Stimulated activated CD8-positive, alpha-beta memory T cell treated with anti-CD3 and anti-CD28 coated beads, Interleukin-2, amount 100 ng/mL, for 1 hour (primary cell): ENCODE results near the gene MIEF1.
"Not testable (repeated sequence)": the region's sequence is repeated elsewhere in the genome, so short reads cannot be mapped to it uniquely, and the experiment has no call there.

ENCODE experiments used
- DNase-seq, 2 donors: peaks; one replicate each; pipeline ENCODE4 v3.0.0-alpha.2; 2020; ENCODE audit warnings: low read depth in 2 of 2

Gene MIEF1

DNA sequence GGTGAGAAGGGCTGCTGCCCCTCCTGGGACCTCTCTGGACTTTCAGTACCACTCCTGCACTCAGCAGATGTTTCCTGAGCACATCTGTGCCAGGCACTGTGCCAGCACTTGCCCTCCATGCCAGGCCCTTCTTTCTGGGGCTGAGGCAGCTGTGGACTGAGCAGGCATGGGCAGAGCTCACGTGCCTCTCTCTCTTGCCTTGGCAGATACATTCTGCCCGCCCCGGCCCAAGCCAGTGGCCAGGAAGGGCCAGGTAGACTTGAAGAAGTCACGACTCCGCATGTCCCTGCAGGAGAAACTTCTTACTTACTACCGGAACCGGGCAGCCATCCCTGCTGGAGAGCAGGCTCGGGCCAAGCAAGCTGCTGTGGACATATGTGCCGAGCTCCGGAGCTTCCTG is 9.9 kb downstream of the MIEF1 start:
- DNase-seq, result no peak

- no peak for DNase-seq
These were observed 11.7 kb downstream of the MIEF1 start for GRCh38 chr22:39513791-39514190.

DNA sequence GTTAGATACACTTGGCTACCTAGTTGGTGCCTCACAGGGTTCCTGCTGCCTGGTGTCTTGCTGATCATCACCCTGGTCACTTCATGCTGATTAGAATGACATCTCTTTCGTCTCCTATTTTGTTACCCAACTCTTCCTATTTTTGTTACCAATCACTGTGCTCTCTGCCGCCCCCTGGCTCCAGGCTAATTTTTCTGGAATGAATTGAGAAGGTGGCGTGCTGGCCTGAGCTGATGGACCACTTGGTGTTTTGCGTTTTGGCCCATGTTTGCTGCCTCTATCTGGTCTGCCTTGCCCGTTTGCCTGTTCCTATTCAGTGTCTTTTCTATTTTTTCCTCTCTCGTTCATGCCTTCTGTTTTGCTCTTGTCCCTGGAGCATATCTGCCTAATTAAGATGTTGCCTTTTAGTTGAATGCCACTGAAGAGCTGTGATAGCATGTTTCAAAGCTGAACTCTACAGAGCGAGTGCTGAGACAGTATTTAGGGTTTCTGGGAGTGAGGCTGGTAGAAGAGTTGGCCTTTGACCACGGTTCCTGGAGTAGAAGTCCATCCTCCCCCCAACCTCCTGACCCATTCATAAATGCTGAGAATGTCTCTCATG is 12.4 kb downstream of the MIEF1 start:
- DNase-seq, result no peak

DNA sequence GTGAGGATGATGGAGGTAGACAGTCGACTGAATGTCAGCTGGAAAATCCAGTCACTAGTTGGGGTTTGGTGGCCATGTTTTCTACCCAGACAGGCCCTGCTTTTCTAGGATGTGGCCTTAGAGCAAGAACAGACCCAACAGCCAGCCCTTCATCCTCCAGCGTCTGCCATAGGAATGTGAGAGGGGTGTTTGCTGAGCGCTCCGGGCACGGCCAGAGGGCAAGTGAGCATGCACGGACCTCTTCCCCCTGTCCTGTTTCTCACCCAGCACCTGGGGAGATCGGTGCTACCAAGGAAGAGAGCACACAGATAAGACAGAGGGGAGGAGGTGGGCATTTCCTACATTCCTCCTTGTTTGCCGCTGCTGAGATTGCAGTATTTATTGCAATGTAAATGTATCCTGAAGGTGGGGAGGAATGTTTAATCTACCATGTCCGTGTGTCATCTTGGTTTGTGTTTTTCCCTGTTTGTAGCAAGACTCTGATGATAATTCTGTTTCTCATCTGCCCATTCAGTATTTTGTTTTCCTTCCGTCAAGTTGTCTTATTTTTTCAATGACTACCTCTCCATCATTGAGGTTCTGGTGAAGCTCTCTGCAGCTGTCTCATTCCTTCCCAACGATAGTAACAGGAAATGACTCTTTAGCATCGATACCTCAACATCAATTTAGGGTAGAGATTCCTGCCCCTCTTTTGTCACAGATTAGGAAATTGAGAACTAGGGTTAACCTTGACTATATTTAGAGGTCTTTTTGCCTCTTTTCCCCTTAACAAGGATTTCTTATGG is 13.4 kb downstream of the MIEF1 start:
- DNase-seq, result no peak

GRCh38 chr22:39517470-39517869 is 15.4 kb downstream of the MIEF1 start:
- DNase-seq, result no peak

DNA sequence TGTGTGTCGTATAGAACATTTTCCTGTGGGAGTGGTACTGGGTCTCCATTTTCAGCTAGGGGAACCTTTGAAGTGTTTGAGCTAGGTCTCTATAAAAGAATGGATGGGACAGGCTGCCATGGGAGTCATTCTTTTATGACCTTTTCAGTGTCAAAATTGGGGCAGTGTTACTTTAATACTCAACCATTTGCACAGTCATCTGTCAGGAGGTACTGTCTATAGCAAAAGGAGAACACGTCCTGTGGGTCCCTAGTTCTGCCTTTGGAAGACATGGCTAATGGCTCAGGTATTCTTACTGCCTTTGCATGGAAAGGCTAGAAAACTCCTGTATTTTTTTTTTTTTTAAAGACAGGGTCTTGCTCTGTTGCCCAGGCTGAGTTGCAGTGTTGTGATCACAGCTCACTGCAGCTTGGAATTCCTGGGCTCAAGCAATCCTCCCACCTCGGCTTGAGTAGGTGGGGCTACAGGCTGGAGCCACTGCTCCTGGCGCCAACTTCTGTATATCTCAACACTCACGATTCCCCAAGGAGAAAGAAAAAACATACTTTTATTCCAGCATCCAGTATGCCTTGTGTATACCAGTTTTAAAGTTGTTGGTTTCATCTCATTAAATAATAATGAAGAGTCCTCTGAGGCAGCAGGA is 16.2 kb downstream of the MIEF1 start:
- DNase-seq, result no peak

DNA sequence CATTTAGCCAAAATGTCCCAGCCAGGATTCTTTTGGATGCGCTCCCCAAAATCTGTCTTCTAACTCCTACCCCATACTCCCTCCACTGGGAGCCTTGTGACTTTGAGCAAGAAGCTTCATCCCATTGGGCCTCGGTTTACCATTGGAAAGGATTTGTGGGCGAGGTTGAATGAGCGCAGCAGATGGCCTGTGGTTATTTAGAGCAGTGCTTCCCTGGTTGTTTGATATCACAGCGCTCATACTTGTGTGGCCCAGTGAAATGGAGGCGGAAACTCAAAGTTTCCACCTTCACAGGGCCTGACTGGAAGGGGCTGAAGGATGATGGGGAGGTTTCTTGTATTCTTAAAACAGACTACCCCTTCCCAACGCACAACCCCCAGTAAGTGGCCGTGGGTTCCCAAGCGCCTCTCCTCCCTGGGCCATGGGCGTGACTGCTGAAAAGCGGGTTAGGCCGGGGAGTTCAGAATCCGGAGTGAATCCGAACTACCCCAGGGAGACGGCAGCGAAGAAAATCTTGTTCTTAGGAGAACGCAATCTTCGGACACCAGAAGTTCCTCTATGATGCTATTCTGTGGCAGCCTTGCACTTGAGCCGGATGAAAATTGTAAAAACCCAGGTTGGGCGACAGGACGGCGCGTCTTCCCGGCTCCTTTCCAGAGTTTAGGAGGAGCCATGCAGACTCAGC is 17.0 kb downstream of the MIEF1 start:
- DNase-seq, result no peak

GRCh38 chr22:39519681-39520225 is 17.7 kb downstream of the MIEF1 start:
- DNase-seq, result peak in 1 of 2 donors; percentile 93

GRCh38 chr22:39520226-39521105 is 18.4 kb downstream of the MIEF1 start, which contains the start of gene ATF4:
Gene ATF4 (plus strand): TSS chr22:39520562. CDS start chr22:39521446, 884 bp downstream.
- peak; percentile 86 to 89 for DNase-seq

DNA sequence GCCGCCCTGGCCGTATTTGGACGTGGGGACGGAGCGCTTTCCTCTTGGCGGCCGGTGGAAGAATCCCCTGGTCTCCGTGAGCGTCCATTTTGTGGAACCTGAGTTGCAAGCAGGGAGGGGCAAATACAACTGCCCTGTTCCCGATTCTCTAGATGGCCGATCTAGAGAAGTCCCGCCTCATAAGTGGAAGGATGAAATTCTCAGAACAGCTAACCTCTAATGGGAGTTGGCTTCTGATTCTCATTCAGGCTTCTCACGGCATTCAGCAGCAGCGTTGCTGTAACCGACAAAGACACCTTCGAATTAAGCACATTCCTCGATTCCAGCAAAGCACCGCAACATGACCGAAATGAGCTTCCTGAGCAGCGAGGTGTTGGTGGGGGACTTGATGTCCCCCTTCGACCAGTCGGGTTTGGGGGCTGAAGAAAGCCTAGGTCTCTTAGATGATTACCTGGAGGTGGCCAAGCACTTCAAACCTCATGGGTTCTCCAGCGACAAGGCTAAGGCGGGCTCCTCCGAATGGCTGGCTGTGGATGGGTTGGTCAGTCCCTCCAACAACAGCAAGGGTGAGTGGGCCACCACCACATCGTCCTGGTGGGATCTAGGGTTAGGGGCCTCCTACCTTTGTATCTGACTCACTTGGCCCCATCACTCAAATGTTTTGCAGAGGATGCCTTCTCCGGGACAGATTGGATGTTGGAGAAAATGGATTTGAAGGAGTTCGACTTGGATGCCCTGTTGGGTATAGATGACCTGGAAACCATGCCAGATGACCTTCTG is 19.2 kb downstream of the MIEF1 start:
- DNase-seq, result not testable (repeated sequence)

- DNase-seq, result not testable (repeated sequence)
These were observed 20.0 kb downstream of the MIEF1 start for GRCh38 chr22:39522091-39522490.

- DNase-seq, result no peak
These were observed 20.6 kb downstream of the MIEF1 start for GRCh38 chr22:39522567-39523300.

DNA sequence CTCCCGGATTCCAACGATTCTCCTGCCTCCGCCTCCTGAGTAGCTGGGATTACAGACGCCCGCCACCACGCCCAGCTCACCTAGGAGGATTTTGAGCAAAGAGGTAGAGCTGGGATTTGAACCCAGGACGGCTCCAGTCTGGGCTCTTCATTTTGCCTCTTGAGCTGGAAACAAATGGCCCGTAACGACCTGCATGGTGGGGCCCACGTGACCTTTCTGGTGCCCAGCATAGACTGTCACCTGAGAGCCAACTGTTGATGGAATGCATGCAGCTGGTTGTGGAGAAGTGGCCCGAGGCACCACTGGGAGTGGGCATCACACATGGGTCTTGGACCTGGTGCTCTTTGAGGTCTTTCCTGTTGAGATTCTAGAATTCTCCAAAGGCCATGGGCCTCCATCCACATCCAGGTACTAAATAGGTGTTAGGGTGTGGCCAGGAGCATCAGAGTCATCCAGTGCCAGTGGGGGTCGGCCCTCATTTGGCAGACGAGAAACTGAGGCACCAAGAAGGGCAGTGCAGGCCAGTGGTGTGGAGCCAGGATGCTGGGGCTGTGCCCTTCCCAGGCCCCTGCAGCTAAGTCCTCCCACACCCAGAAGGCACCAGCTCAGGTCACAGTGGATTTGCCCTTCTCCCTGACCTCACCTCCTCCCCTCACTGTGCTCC is 22.1 kb downstream of the MIEF1 start:
- DNase-seq, result no peak

DNA sequence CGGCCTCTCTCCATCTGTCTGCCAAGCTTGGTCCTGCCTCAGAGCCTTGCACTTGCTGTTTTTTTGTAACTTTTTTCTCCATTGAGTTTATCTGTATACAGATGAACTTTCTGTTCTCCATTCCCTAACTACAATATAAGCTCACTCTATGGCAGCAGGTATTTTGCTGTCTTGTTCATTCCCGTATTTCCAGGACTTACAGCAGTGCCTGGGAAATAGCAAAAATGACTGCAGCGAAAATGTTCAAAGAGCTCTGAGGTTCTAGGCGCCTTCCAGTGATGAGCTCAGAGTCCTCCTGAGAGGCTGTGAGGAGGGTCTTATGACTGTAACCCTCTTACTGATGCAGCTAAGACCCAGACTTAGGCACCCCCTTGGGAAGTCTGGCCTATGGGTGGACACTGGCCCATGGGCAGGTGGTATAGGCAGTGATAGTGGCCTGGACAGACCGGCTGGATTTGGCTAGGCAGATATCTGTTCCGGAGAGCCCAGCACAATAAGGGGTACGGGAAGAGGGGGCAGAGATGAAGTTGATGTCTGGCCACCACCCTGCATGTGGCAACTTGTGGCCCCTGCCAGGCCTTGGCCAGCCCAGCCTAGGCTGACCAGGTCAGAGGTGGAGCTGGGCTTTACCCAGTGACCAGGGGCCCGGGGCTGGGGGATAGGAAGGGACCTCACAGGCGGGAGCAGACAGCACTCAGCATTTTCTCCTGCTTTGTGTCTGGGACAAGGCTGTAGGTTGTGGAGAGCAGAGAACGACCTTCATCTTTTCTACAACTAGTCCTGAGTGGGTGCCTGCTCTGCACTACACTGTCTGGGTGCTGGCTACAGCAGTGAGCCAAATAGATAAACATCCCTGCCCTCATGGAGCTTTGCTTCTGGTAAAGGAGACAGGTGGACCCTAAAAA is 22.9 kb downstream of the MIEF1 start:
- DNase-seq, result no peak

- DNase-seq, result no peak
These were observed 23.5 kb downstream of the MIEF1 start for GRCh38 chr22:39525658-39525975.

DNA sequence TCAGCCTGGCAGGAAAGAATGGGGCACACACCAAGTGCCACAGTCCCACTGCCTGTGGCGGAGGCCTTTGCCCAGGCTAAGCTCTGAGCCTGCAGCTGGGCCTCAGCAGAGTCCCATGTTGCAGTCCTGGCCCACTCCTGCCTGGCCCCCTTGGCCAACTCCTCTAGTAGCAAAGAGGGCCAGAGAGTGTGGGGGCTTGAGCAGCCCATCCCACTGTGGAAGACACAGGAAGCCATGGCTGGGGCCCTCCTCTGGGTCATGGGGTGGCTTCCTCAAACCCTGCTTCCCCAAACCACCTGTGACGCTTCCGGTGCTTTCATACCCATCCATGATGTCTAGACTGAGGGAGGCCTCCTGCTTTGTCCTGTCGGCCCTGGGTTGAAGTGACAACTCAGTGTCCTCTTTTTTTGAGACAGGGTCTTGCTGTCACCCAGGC is 24.7 kb downstream of the MIEF1 start:
- no peak for DNase-seq

DNA sequence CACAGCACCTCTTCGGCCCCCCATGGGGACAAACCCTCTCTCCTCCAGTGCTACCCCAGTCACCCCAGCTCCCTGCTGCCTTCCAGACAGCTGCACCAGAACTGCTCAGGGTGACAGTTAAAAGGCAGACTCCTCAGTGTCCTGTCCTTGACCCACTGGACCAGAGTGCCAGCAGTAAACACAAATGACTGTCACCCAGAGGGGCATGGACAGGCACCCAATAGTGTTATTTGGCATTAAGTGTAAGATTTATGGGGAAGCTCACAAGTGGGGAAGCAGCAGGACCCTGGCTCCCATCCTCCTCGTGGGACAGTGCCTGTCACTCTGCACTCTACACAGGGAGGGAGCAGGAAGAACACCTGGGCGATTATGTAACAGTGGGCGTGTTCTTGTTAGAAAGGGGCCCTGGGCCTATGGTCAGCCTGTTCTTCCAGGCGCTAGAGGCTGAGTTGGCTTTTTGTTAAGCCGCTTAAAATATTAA is 25.4 kb downstream of the MIEF1 start:
- DNase-seq, result no peak
